Activated CD4-positive, alpha-beta T cell treated with anti-CD3 and anti-CD28 coated beads for 1 hour (primary cell): Measurements from ENCODE around the gene CASR.

ENCODE experiments used
- DNase-seq: peaks from one replicate; pipeline ENCODE4 v3.0.0-alpha.2; 2020

The CASR gene

GRCh38 chr3:122215592-122216298 lies 32.3 kb downstream of the CASR start:
- no peak for DNase-seq

- DNase-seq, result no peak
These were observed 34.4 kb downstream of the CASR start for GRCh38 chr3:122217901-122218300.

DNA sequence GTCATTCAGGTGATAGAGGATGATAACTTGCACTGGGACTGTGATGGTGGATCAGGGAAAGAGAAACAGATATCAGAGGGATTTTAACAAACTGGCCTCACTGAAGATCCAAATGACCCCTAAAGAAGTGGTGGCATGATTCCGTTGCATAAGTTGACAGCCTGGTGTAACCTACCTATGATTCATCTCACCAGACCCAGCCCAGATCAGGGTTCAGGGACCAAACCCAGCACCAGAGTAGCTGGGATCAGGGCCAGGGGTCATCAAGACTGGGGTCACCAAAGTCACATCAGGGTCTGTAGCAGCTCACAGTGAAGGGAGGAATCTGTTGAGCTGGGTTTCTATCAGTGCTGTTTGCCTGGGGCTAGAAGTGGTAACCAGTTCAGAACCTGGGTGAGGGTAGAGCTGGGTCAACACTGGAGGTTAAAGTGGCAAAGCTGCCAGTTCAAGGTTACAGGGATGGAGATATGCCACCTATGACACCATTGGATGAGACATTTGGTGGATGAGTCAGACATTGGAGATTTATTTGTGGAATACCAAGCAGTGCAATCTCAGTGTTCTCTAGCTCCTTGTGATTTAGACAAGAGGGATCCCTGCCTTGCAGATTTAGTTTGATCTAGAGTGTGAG lies 35.9 kb downstream of the CASR start:
- DNase-seq, result no peak

DNA sequence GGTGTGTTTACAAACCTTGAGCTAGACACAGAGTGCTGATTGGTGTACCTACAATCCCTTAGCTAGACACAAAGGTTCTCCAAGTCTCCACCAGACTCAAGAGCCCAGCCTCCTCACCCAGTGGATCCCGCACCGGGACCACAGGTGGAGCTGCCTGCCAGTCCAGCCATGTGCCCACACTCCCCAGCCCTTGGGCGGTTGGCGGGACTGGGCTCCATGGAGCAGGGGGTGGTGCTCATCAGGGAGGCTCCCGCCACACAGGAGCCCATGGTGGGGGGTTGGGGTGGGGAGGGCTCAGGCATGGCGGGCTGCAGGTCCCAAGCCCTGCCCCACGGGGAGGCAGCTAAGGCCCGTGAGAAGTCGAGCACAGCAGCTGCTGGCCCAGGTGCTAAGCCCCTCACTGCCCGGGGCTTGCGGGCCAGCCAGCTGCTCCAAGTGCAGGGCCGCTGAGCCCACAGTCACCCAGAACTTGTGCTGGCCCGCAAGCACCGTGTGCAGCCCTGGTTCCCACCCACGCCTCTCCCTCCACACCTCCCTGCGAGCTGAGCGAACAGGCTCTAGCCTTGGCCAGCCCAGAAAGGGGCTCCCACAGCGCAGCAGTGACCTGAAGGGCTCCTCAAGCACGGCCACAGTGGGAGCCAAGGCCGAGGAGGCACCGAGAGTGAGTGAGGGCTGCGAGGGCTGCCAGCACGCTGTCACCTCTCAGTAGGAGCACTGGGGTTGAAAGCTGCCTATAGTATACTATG lies 43.7 kb downstream of the CASR start:
- no peak for DNase-seq

- no peak for DNase-seq
These were observed 46.7 kb downstream of the CASR start for GRCh38 chr3:122230174-122230573.

- no peak for DNase-seq
These were observed 48.1 kb downstream of the CASR start for GRCh38 chr3:122231465-122232157.

GRCh38 chr3:122232485-122232884 lies 49.0 kb downstream of the CASR start:
- no peak for DNase-seq

- DNase-seq, result no peak
These were observed 49.9 kb downstream of the CASR start for GRCh38 chr3:122233101-122233952.

DNA sequence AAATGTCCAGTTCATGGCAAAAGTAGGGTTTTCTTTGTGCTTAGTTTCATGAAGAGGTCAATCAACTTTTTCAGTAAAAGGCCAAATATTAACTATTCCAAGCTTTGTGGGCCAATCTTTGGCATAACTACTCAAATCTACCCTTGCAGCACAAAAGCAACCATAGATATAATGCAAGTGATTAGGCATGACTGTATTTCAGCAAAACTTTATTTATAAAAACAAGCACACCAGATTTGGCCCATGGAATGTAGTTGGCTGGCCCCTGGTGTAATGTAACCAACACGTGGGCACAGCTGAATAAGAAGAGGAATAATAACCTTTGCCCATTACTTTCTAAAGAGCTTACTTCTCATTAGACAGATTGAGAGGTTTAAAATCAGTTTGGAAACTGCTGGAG lies 50.6 kb downstream of the CASR start:
- DNase-seq, result no peak

GRCh38 chr3:122235147-122235546 lies 51.7 kb downstream of the CASR start:
- DNase-seq, result no peak

GRCh38 chr3:122239112-122239511 lies 55.6 kb downstream of the CASR start:
- DNase-seq, result no peak

DNA sequence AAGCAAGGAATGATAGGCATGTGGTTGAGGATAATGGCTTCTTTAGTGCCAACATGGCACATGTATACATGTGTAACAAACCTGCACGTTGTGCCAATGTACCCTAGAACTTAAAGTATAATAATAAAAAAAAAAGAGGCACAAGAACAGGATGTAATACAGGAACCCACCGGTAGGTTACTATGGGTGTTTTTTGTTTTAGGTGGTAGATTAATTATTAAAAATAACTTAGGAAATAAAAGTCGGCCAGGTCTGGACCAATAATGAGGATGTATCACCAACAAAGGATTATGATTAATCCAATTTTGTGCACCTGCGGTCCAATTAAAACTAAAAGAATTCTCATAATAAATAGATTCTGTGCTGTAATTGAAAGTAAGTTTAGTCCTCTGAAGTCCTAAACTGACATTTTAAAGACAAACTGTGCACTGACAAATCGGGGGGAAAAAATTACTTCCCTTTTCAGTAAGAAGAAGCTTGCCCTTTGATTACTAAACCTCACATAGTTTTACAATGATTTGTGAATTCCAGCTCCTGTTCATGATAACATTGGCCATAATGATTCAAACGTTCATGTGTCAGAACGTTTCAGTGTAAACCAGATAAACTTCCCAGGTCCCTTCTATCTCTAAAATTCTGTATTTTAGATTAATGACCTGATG lies 62.2 kb downstream of the CASR start:
- no peak for DNase-seq

- no peak for DNase-seq
These were observed 62.7 kb downstream of the CASR start for GRCh38 chr3:122246199-122246598.

DNA sequence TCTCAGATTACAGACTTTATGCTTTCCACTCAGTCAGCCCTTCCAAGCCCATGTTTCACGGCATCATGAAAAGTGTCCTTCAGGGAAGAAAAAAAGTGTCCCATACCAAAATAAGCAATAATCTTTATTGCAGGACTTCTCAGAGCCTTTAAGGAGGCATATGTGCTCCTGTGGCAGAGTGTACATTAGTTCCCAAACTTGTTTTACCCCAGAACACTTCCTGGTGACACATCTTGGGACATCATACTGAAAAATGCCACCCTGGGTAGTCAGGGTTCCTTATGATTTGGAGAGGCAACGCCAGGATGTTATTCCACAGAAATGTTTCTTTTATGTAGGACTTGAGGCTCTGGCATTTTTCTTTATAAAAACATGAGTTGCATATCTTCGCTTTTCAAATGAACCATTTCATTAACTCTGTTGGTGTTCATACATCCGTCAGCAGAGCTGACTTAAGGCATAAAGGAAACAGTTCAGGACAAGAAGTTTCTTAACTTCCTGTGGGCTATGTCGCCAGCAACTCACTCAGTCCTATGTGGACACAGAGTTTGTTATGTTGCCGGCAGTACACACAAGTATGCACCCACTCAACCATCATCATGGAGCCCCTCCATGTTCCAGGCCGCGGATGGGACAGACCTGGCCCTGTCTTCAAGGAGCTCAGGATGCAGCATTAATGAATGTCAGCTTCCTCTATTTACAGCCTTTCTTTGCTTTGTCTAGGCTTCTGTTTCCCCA lies 63.8 kb downstream of the CASR start:
- DNase-seq, result no peak

GRCh38 chr3:122247825-122248185 lies 64.3 kb downstream of the CASR start:
- DNase-seq, result no peak

DNA sequence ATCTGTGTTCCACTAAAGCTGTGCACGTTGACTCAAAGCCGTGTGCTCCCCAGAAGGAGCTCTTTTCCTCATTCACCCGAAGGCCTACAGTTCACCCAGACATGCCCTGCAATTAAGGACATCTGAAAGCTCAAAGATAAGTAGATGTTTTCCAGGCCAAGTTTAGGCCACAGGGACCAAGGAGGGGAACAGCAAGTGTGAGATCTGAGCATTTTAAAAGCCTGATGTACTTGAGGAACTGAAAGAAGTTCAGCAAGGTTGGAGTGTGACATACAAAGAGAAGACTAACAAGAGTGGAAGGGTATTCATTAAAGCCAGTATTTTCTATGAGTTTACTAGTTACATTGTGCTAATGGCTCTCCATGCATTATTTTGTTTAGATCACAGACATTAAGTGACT lies 68.0 kb downstream of the CASR start:
- no peak for DNase-seq

GRCh38 chr3:122253581-122253980 lies 70.1 kb downstream of the CASR start:
- no peak for DNase-seq

DNA sequence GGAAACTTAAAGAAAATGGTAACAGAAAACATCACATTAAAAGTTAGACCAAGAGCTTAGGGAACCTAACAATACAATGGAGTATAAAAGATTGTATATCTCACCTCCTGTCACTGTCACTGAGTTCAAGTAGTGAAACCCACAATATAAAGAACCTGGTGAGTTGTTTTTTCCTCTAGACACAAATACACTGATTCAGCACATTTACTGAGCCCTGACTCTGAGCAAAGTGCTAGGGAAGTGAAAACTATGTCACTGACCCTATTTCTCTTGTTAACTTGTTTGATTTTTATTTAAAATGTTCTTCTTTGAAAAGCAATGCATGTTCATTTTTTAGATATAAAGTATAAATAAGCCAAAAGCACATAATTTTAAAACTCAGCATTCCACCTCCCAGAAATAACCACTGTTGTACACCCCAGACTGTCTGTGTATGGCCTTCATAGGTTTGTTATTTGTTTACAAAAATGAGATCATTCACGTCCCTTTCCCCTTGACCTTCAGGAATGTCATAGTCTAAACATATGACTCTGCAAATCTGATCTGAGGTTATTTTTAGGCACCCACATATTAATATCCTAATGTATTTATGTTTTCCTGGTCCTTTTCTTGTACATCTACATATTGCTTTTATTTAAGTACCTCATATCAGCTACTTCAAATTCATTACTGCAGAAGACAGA lies 72.4 kb downstream of the CASR start:
- DNase-seq, result no peak

DNA sequence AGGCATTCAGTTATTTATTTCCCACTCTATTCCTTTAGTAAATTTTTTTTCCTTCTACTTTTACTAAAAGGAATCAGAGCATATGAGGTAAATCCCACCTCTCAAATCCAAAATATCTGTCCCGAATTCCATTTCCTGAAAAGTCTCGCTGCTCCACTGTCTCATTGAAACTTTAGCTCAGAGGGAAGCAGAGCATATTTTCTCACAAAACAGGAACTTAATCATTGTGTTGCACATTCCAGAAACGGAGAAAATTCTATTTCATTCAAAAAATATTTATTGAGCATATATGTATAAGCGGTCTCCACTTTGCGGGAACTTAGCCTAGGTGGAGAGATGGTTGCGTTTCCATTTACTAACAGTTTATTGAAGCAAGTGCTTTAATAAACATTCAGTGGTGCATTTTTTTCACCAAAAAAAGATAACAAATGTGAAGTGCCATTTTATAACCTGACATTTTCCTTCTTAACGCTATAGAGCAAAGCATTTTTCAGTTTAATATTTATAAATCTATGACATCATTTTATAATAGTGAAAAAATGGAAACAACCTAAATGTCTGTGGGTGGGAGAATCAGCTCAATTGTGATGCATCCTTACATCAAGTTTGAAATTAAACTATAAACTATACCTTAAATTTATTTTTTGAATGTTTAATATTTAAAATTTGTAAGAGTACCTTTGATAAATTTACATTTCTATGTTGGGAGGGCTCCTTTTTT lies 74.3 kb downstream of the CASR start:
- DNase-seq, result no peak

DNA sequence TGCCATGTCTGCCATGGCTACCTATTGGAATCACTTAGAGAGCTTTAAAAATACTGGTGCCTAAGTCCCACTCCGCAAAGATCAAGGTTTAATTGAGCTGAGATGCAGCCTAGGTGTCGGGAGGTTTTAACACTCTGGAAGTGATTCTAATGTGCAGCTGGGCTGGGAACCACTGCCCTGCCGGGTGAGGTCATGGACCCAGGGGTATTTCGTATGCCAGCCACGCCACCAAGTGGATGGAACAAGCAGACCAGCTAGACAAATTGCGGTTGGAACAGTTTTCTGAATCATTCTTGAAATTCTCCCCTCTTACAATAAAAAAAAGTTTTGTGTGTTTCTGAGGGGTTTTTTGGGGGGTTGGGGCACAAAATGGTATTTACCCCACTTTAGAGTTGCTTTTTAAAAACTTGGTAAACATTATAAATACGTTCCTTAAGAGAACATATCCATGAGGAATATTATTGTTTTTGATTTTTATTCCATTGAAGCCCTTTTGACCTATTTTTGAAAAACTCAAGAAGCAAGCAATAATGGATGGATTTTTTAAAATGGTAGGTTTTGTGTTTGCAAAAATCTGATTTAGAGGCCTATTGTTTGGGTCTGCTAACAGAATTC lies 75.4 kb downstream of the CASR start:
- DNase-seq, result no peak
